A673 (cell line): ENCODE data around the gene PLEKHA6. TPM values are rescaled to one million over a fixed set of nuclear protein-coding genes. Genes with fewer than 3 reads are reported as not detected.

ENCODE experiments used
- BruUV-seq: library from RNA; stranded (reverse); fragments of 400-500 nt; replicated peaks from 2 replicates; lab custom pipeline; 2021; lab: Mats Ljungman, UMichigan
- CTCF ChIA-PET: fragments of 300-600 bp; sonication (Branson Sonifier 250); formaldehyde crosslinking; loops from one replicate; lab custom pipeline; 2022; ENCODE audit warnings: antibody characterized with exemption; lab: Charles Lee
- POLR2A ChIA-PET: fragments of 300-600 bp; sonication (Branson Sonifier 250); formaldehyde crosslinking; loops from one replicate; lab custom pipeline; 2022; ENCODE audit warnings: antibody characterized with exemption; ENCODE audit not compliant: low non-redundant PET; lab: Charles Lee
- DNase-seq: peaks from one replicate; pipeline ENCODE4 v3.0.0-alpha.2; 2015; ENCODE audit warnings: low spot score
- H3K27ac ChIP-seq: fragments of 200-600 bp; sonication (generic); 2 replicates; pipeline ENCODE4 v1.5.1; 2016; ENCODE audit warnings: mixed run types, low read depth, mild to moderate bottlenecking, mixed read lengths, antibody characterized with exemption, low read length; ENCODE audit not compliant: poor library complexity, severe bottlenecking
- H3K27me3 ChIP-seq: fragments of 200-600 bp; sonication (generic); replicated peaks from 2 replicates; pipeline ENCODE4 v1.6.1; 2017; ENCODE audit warnings: mixed run types, low read depth, mild to moderate bottlenecking, mixed read lengths, antibody characterized with exemption, low read length; ENCODE audit not compliant: insufficient read depth, poor library complexity
- H3K36me3 ChIP-seq: fragments of 200-600 bp; sonication (generic); 2 replicates; pipeline ENCODE4 v1.6.1; 2016; ENCODE audit warnings: mixed run types, mild to moderate bottlenecking, mixed read lengths, antibody characterized with exemption, low read length; ENCODE audit not compliant: insufficient read depth, poor library complexity, severe bottlenecking
- H3K4me1 ChIP-seq: fragments of 200-600 bp; sonication (generic); 2 replicates; pipeline ENCODE4 v1.6.1; 2017; ENCODE audit warnings: mixed run types, mild to moderate bottlenecking, mixed read lengths, antibody characterized with exemption, low read length; ENCODE audit not compliant: insufficient read depth, poor library complexity, severe bottlenecking
- H3K4me3 ChIP-seq: fragments of 200-600 bp; sonication (generic); 2 replicates; pipeline ENCODE4 v1.5.1; 2016; ENCODE audit warnings: low read depth, mixed run types, mild to moderate bottlenecking, mixed read lengths, low read length; ENCODE audit not compliant: poor library complexity, severe bottlenecking
- H3K9me3 ChIP-seq: fragments of 200-600 bp; sonication (generic); 2 replicates; pipeline ENCODE4 v1.6.1; 2016; ENCODE audit warnings: mixed run types, low read depth, mild to moderate bottlenecking, mixed read lengths, antibody characterized with exemption, low read length; ENCODE audit not compliant: poor library complexity, severe bottlenecking
- CTCF ChIP-seq: fragments of 300-800, 200-600 bp; sonication (generic); conservative IDR thresholded peaks from 2 replicates; pipeline ENCODE4 v1.5.1; 2017; ENCODE audit warnings: low read depth, mild to moderate bottlenecking, antibody characterized with exemption, low read length, moderate library complexity, mixed read lengths
- EZH2 ChIP-seq: fragments of 200-600 bp; sonication (generic); IDR thresholded peaks from 2 replicates; pipeline ENCODE4 v1.6.1; 2017; ENCODE audit warnings: borderline replicate concordance, low read depth, mild to moderate bottlenecking, mixed read lengths, antibody characterized with exemption, low read length; ENCODE audit not compliant: poor library complexity, severe bottlenecking
- intact Hi-C: fragments of 100-400 bp; cut with micrococcal nuclease; formaldehyde crosslinking; loops from one replicate; pipeline ENCODE4 v1.10.0; 2022; ENCODE audit not compliant: unreplicated experiment
- total RNA-seq: library from RNA; stranded (reverse); gene quantifications from 2 replicates; pipeline ENCODE4 v1.2.3, GENCODE V29; 2021

PLEKHA6 gene
- total RNA-seq, 1 experiment from 2014 or later: 0.58 TPM

- peaks cover 41% of the 10 kb centered on the region for H3K27me3 ChIP-seq
- no peaks in the 10 kb centered on the region for H3K4me1 ChIP-seq
- no peak for TF ChIP-seq CTCF
- TF ChIP-seq EZH2: no peak
- H3K36me3 ChIP-seq: no peaks in the 10 kb centered on the region
- no peak overlapping the region for H3K4me3 ChIP-seq
- ChIA-PET CTCF (no interaction called here), POLR2A (no interaction called here)
- intact Hi-C loops: no loop called here
- H3K9me3 ChIP-seq: no peaks in the 10 kb centered on the region
- no peak for DNase-seq
- BruUV-seq: no TSS peak
- H3K27ac ChIP-seq: no peak overlapping the region
Measured at GRCh38 chr1:204308023-204308628, 51.6 kb downstream of the PLEKHA6 start.

- DNase-seq: no peak
- no peaks in the 10 kb centered on the region for H3K36me3 ChIP-seq
- H3K4me3 ChIP-seq: no peak overlapping the region
- H3K27me3 ChIP-seq: peaks cover 45% of the 10 kb centered on the region
- BruUV-seq: no TSS peak
- no peaks in the 10 kb centered on the region for H3K4me1 ChIP-seq
- intact Hi-C loops: no loop called here
- no peaks in the 10 kb centered on the region for H3K9me3 ChIP-seq
- TF ChIP-seq CTCF (no peak), EZH2 (no peak)
- CTCF ChIA-PET: no interaction called here
- POLR2A ChIA-PET: no interaction called here
- H3K27ac ChIP-seq: no peak overlapping the region
Measured at GRCh38 chr1:204307334-204307883, 52.3 kb downstream of the PLEKHA6 start.

- Histone ChIP-seq H3K4me1 (no peaks in the 10 kb centered on the region), H3K27ac (no peak overlapping the region), H3K9me3 (no peaks in the 10 kb centered on the region), H3K36me3 (no peaks in the 10 kb centered on the region), H3K27me3 (peaks cover 55% of the 10 kb centered on the region), H3K4me3 (no peak overlapping the region)
- TF ChIP-seq EZH2 (no peak), CTCF (no peak)
- ChIA-PET CTCF (no interaction called here), POLR2A (no interaction called here)
- DNase-seq: no peak
- no TSS peak for BruUV-seq
- intact Hi-C loops: no loop called here
Measured at GRCh38 chr1:204306076-204306475, 53.7 kb downstream of the PLEKHA6 start.
